Raji (cell line): Measurements from ENCODE around the gene LRRC75B.

Experiments
- POLR2A ChIP-seq: IDR thresholded peaks from 2 replicates; pipeline ENCODE4 v1.6.1; 2011; ENCODE audit warnings: low read depth, low read length, control low read depth; ENCODE audit not compliant: insufficient read depth

The LRRC75B gene

GRCh38 chr22:24589518-24590030, 3.3 kb downstream of the LRRC75B start:
- no peak for TF ChIP-seq POLR2A

- no peak for TF ChIP-seq POLR2A
Measured at GRCh38 chr22:24588757-24589481, 4.0 kb downstream of the LRRC75B start.

- no peak for TF ChIP-seq POLR2A
Measured at GRCh38 chr22:24588381-24588756, 4.5 kb downstream of the LRRC75B start.

GRCh38 chr22:24587948-24588347, 4.9 kb downstream of the LRRC75B start:
- TF ChIP-seq POLR2A: no peak

- no peak for TF ChIP-seq POLR2A
Measured at GRCh38 chr22:24587251-24587650, 5.6 kb downstream of the LRRC75B start.

- no peak for TF ChIP-seq POLR2A
Measured at GRCh38 chr22:24585927-24586546, 6.8 kb downstream of the LRRC75B start.

GRCh38 chr22:24585461-24585860, 7.4 kb downstream of the LRRC75B start:
- TF ChIP-seq POLR2A: no peak

GRCh38 chr22:24584871-24585411, 7.9 kb downstream of the LRRC75B start:
- no peak for TF ChIP-seq POLR2A

GRCh38 chr22:24584166-24584790, 8.6 kb downstream of the LRRC75B start:
- no peak for TF ChIP-seq POLR2A

- no peak for TF ChIP-seq POLR2A
Measured at GRCh38 chr22:24583221-24584165, 9.4 kb downstream of the LRRC75B start.

- TF ChIP-seq POLR2A: no peak
Measured at GRCh38 chr22:24582056-24582814, 10.6 kb downstream of the LRRC75B start.

GRCh38 chr22:24580276-24580675, 12.6 kb downstream of the LRRC75B start:
- no peak for TF ChIP-seq POLR2A

GRCh38 chr22:24579258-24579601, 13.6 kb downstream of the LRRC75B start:
- TF ChIP-seq POLR2A: no peak
